Brain pericyte (primary cell): ENCODE data around the gene PMEL.

Source experiments
- DNase-seq: peaks from one replicate; pipeline ENCODE4 v3.0.0-alpha.2; 2012; ENCODE audit warnings: low read depth, low spot score

The PMEL gene

DNA sequence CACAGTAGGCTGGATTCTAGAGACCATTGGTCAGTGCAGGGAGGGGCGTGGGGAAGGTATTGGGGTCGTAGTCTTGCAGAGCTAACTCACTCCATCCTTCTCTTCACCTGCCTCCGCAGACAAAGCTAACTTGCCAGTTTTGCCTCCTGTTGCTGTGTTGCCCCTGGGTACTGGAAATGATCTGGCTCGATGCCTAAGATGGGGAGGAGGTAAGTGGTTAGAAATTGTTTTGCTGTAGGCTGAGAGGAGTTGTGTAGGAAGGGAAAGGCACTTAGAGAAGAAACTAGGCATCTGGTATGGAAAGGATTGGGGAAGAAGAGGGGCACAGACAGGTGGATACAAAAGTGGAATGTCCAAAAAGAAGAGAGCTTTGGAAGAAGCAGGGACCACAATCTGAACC, 23.8 kb downstream of the PMEL start:
- DNase-seq = no peak

DNA sequence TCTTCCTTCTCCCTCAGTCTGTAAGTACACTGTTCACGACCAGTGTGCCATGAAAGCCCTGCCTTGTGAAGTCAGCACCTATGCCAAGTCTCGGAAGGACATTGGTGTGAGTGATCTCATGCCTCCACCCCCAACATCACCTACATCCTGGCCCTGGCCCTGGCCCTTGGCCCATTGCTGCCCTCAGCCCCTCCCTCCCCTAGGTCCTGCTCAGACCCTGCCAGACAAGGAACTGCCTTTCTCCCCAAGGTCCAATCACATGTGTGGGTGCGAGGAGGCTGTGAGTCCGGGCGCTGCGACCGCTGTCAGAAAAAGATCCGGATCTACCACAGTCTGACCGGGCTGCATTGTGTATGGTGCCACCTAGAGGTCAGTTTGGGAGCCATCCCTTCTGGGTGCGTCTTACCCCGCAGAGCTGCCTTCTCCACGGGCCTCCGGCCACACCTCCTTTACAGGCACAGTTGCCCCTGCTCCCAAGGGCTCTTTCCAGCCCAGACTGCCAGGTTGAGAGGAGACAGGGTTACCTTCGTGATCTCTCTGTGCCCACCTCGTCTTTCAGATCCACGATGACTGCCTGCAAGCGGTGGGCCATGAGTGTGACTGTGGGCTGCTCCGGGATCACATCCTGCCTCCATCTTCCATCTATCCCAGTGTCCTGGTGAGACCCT, 25.6 kb downstream of the PMEL start:
- peak; percentile 50 for DNase-seq

DNA sequence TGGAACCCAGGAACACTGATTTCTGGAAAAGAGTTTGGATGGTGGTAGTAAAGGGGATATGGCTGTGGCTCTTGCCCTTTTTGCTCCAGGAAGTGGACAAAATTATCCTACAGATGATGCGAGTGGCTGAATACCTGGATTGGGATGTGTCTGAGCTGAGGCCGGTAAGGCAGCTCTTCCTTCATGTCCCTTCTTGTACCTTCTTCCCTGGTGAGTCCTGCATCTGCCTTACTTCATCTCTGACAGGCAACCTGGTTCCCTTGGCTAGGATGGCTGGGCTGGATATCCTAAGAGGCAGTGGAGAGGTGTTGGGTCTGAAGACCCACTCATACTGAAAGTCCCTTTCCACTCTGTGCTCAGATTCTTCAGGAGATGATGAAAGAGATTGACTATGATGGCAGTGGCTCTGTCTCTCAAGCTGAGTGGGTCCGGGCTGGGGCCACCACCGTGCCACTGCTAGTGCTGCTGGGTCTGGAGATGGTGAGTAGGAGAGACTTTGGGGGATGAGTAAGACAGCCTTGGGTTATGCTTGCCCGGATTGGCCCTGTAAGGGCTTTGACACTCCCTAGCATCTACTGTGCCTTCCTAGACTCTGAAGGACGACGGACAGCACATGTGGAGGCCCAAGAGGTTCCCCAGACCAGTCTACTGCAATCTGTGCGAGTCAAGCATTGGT, 26.9 kb downstream of the PMEL start:
- no peak for DNase-seq

DNA sequence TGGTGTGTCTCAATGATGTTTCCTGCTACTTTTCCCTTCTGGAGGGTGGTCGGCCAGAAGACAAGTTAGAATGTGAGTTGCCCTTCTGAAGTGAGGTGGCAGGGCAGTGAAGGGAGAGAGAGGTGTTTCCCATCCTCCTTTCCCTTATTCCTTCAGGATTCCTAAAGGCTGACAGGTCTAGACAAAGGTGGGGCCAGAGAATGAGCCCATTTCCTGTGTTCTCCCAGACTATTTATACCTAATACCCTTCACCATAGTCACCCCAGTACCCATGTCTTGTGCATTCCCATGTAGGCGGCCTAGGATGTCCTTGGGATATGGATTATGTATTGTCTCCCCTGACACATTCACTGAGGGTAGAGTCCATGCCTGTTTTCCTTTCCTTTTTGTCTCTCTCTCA, 27.9 kb downstream of the PMEL start:
- DNase-seq = no peak

DNA sequence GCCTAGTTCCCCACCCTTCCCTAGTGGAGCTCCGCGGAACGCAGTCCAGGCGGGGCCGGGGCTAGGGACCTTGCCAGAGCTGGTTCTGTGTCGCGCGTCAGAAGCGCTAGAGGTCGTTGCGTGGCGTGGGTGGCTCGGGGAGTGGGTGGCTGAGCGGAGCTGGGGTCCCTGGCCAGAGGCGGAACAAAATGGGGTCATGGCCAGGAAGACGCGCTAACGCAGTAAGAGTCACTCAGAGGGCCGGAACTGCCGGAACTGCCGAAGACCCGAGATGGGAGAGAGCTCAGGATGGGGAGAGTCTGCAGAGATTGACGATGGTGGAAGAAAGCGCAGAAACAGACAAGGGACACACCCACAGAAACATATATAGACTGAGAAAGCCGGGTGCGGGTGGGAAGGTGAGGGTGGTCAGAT, 30.1 kb downstream of the PMEL start:
- no peak for DNase-seq

DNA sequence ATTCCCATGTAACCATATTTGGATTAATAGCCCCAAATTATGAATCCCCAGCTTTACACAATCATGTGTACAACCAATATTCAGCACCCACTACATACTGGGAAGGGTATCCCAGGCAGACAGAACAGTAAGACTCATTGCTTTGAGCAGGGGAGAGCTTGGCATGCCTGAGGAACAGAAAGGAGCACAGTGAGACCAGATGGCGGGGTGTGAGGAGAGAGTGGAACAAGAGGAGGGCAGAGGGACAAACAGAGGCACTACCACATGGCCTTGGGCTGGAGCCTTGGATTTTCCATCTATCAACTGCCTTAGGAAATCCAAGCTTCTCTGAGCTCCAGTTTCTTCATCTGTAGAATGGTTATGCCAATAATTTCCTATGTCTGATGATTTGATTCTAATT, 31.1 kb downstream of the PMEL start:
- no peak for DNase-seq

DNA sequence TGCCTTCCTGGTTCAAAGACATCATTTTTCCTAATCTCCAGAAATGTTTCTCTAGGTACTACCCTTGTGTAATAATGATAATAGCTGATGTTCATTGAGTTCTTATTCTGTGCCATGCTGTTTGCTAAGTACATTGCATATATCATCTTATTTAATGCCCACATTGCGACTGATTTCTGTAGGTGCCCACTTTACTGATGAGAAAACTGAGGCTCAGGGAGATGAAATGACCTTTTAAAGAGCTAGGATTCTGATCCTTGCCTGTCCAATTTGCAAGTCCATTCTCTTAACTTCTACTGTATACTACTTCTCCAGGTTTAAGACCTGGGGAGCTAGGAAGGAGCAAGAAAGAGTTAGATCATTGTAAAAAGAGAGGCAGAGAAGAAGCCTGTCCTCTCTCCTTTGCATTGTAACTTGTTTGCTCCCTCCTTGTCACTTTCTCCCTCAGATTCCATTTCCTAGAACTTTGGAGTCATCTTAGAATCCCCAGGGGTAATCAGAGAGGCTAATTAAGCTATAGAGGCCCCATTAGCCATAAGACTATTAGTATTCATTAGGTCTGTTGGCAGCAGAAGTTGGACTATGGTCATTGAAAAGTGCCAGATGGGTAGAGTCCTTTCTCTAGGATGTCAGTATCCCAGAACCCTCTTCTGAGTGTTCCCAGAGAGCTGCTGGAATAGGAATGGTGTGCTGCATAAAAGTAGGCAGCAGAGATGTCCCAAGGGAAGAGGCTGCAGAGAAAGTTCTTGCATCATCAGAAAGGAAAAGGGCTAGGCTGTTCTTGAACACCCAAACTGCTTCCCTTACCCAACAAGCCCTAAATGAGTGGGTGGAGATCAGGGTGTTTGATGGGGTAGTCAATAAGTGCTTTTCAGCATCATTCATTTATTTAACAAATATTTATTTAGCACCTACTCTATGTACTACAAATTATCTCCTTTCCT, 31.8 kb downstream of the PMEL start:
- no peak for DNase-seq

DNA sequence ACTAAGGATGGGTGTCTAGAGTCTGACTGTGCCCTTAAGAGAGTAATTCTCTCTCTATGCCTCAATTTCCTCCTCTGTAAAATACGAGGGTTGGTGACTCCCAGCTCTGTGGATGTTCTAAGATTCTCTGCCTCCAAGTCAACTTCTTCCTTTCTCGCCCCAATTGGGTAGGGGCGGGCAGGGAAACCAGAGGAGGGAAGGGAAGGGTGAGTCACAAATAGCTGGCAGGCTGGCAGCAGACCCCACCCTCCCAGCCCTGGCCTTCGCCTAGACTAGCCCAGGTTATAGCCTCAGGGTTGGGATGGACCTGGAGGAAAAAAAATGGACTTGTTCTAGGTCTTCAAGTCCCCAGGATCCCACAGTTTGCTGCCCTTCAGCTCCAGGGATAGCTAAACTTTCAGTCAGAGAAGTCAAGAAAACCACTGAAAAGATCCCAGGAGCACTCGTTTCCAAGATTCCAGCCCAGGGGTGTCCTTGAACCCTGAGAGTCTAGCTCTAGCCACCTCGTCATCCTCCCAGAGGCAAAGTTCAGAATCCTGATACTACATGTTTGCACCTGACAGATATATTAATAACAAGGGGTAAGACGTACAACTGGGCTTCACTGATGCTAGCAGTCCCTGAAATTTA, 32.6 kb downstream of the PMEL start:
- no peak for DNase-seq

DNA sequence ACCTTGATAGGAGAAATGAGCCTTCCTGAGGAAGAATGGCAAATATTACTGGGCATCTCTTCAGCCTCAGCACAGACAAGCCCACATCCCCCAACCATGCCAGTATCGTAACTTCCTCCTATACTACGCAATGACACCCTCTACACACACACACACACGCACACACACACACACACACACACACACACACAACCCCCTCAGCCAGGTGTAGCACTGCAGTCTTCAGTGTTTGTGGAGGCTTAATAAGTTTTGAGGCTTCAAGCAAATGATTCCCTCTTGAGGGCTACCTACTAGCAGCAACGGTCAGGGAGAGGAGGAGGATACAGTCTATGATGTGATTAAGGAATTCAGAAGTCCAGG, 33.3 kb downstream of the PMEL start:
- DNase-seq = no peak

DNA sequence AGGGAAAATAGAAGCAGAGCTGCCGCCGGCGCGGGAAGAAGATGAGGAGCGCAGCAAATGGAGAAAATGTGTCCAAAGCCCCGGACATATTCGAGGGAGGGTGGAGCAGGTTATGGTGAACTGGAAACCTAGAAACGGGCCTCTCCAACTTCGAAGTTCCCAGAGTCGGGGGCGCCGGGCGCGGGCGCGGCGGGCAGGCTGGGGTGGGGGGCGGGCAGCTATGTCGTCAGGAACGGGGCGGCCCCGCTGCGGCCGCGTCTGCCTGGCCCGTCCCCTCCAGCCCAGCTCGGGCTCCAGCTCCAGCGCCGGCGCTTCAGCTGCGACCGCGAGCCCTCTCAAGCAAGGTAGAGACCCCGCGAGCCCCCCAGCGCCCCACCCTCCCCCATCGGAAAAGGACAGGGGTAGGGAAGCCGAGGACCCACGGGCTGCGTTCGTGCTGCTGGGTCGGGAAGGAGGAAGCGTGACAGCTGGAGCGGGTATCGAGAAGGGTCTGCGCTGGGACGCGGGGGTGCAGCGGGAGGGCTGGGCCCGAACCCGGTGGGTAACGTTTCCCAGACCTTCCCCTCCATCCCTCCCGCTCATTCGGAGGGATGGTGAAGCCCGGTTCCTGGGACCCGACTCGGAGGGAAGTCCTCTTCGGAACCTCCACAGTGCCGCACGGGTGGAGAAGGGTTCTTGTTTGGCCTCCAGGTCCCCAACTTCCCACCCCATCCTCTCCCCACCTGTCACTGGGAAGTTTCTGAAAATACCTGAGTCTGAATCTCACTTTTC, 33.9 kb downstream of the PMEL start:
- DNase-seq = no peak

DNA sequence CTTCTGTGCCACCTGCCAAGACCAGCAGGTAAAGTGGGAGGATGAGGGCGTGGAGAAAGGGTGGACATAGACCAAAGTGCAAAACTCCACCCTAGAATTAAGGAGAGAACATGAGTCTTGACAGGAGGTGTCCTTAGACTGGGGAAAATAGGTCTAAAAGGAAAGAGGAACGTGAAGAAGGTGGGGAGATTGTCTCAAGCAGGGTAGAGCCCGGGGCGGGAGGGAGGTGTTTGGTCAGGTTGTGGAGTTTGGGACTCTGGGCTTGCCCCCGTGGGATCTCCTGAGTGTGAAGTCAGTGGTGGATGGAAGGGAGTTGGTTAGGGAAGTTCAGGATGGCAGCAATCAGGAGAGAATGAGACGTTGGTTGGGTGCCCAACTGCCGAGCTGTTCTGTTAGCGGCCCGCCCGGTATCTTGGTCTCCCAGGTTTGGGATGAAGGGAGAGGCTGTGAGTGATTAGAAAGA, 34.5 kb downstream of the PMEL start:
- no peak for DNase-seq

DNA sequence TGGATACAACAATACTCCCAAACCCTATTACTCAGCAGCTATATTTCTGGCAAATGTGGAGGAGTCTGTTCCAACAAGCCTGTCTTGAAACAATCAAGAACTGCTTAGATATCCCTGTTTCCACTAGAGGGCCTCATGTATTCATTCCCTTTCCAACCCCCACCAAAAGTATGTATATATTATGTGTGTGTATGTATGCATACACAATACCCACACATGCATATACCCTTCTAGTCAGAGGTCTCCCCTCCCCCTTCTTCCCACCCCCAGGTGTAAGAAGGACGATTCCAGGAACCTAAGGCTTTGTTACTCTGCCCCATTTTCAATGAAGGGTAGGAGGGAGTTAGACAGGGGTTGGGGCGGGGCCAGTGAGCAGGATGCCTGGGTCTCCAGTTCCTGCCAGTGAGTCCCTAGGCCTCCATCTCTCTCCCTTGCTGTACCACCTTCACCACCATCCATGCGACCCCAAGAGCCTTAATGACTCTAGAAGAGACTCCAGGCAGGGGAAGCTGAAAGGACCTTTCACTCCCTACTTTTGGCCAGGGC, 35.0 kb downstream of the PMEL start, which contains the start of gene DGKA:
Gene DGKA, plus strand, starts transcription at position 392 of the 546 bp plus-strand sequence. CDS start 5,342 bp downstream, outside the sequence.
- no peak for DNase-seq

DNA sequence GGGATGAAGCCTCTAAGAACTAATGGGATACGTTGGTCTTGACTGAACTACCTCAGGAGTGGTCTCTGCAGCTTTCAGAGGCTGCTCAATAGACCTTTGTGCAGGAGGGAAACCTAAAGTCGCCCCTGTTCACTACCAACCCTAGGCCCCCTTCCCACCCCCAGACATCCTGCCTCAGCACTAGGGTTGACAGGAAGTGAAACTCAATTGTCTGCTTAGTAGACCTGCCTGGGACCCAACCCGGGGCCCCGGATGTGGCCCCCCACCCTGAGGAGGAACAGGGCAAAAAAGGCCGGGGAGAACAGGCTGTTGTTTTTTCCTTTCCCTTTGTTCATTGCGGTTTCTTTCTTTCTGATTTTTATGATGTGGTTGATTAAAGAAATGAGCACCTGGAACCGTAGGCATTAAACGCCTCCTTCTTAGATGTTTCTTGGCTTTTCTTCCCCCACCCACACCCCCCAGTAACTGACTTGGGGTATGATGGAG, 36.5 kb downstream of the PMEL start:
- no peak for DNase-seq

DNA sequence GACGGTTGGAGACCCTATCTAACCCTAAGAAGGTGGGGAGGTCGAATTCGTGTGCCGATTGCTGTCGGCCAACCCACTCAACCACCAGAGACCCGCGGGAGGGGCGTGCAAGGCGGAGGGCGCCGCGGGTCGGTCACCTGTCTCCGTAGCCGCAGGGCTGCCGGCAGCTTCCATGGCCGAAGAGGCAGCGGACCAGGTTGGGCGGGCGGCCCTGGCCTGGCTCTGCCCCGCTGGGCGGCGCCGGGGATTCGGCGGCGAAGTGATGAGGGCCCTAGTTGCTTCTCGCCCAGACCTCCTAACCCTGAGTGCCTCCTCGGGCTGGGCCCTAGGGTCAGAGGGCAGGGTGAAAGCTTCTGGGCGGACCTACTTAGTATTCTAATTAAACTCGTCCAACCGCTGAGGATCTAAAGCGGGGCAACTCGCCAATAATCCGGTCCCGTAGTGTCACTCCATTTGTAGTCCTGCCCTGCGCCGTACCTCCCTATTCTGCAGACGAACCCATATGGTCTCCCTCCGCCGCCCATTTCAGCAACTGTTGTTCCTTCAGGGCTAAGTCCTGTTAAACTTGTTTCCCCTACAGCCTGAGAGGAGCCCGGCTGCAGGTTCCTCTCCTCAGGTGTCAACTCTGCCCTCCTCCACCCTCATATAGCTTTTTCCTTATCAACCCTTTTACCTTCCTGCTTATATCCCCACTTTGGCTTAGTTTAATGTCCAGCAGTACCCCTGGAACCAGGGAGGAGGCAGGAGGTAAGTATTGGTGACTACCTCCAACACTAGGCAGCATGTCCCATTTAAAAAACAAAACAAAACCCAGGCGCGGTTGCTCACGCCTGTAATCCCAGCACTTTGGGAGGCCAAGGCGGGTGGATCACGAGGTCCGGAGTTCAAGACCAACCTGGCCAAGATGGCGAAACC, 38.0 kb downstream of the PMEL start, which contains the start of gene PYM1:
Gene PYM1, minus strand, starts transcription at position 307 of the 915 bp plus-strand sequence. Its CDS starts 133 bp downstream, at position 174.
- no peak for DNase-seq

DNA sequence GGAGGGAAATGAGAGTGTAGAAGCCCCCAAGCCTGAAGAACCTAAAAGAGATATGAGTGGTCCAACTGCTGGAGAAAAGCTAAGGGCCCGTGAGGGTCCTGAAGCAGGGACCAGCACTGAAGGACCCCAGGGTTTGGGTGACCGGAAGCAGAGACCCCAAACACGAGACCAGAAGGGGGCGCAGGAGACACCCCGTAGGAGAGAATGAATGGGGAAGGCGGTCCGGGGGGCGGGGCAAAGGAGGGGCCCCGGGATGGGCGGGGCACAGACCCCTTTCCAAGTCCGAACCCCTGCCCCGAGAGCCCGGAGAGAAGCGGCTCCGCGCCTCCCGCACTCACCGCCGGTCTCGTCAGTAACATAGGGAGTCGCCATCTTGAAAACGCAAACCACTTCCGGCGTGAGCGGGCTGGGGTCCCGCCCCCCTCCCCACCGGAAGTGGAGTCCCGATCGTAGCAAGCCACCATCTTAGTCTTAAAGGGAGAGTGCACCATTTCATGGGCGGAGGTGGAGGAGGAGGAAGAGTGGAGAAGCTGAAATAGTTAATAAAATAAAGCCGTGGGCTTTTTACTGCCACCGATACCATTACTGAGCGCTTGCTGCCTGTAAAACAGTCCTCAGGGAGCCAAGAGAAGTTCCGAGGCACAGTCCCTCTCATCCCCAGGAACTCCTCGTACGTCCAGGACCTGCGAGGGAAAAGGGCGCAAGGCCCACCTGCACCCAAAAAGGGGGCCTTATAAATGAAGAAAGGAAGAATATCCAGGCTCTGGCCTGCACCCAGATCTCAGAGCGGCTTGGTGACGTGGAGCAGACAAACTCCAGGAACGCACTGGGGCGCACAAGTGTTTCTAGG, 38.9 kb downstream of the PMEL start:
- DNase-seq = peak; percentile 71

DNA sequence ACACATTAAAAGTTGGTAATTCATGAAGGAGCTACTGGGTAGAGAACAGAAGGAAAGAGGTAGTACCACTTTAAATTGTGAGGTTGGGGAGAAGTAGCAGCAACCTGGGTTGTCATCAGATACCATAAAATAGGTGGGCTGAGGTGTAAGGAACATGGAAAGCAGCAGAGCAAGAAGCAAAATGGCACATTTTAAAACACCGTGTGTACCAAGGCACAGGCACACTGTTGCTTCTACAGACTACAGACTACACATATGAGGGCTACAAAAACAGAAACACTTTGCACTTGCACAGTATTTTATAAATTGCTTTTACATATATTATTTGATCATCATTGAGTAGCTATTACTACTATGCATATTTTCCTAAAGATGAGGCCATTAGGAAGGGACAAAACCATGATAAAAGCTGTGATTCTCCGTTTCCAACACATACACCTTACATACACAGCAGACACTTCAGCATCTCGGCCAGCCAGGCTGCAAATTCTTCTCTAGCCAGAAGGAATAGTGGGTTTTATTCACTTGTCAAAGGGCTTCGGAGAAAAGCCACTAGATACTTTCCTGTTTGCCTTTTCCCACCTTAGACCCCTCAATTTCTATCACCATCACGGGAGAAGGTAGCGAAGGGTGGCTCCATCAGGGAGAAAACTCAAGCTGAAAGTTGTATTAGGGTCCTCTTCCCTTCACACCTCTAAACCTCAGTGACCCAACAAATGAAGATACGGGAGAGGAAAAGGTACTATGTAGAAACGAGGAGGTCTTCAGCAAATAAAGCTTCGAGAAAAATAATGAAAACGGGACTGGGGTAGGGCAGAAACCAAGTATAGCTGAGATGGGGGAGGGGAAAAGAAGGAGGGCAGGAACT, 39.7 kb downstream of the PMEL start:
- DNase-seq = no peak

DNA sequence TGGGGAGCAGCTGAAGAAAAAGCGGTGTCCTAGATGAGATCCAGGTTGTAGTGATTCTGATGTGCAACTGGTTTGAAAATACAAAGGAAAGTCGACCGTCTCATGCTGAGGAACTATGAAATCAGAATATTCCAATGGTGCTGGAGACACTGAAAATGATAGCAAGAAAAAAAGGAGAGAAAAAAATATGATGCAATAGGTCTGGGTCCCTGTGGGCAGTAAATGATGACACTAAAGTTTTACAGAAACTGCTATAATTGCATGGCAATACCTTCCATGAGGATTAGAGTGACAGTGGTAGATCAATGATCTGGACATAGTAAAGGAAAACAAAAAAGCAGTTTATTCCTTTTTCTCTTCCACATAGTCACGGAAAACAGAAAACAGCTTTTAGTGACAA, 40.5 kb downstream of the PMEL start:
- DNase-seq = no peak
